ENCODE data around the gene RBM5. TPM values are rescaled to one million over a fixed set of nuclear protein-coding genes. Genes with fewer than 3 reads are reported as not detected.

The RBM5 gene
- polyA plus RNA-seq, 1 experiment: 205 TPM

DNA sequence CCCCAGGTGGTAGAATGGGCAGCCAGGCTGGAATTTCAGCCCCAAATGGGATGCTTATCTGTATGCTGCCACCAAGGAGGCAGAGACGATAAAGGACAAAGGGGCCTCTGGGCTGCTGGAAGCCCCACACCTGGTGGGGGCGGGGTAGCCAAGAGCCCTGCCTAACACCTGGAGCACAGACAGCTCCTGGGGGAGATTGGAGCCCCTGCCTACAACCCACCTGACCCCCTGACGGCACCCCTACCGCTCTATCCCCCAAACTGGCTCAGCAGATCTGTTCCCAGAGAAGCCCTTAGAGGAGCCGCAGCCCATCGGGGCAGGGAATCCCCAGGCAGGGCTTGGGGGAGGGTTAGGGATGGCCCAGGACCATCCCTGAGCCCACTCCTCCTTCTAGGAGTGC, 50.6 kb downstream of the RBM5 start:
- no peaks in the 10 kb centered on the region for H3K36me3 ChIP-seq (ENCODE audit: control insufficient read depth, insufficient read depth, low read length)
- TF ChIP-seq, protein P1, sequence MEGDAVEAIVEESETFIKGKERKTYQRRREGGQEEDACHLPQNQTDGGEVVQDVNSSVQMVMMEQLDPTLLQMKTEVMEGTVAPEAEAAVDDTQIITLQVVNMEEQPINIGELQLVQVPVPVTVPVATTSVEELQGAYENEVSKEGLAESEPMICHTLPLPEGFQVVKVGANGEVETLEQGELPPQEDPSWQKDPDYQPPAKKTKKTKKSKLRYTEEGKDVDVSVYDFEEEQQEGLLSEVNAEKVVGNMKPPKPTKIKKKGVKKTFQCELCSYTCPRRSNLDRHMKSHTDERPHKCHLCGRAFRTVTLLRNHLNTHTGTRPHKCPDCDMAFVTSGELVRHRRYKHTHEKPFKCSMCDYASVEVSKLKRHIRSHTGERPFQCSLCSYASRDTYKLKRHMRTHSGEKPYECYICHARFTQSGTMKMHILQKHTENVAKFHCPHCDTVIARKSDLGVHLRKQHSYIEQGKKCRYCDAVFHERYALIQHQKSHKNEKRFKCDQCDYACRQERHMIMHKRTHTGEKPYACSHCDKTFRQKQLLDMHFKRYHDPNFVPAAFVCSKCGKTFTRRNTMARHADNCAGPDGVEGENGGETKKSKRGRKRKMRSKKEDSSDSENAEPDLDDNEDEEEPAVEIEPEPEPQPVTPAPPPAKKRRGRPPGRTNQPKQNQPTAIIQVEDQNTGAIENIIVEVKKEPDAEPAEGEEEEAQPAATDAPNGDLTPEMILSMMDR (IDR thresholded peaks at IDR 0.05; ENCODE audit: insufficient read depth, low read depth, low read length): no peak
- CTCF ChIA-PET: interaction anchor here (0.8 to 2.4 kb wide), 6 partner anchors 13 to 79 kb away, joined by 3 to 7 read pairs (median 4); no protein-coding TSS in a partner anchor
- no peak overlapping the region for H3K4me3 ChIP-seq (ENCODE audit: low read depth, low read length)
- no peak for DNase-seq (ENCODE audit: low read depth)
- POLR2A ChIA-PET: no interaction called here
- no peaks in the 10 kb centered on the region for H3K27me3 ChIP-seq (ENCODE audit: control insufficient read depth, insufficient read depth, low read length)

DNA sequence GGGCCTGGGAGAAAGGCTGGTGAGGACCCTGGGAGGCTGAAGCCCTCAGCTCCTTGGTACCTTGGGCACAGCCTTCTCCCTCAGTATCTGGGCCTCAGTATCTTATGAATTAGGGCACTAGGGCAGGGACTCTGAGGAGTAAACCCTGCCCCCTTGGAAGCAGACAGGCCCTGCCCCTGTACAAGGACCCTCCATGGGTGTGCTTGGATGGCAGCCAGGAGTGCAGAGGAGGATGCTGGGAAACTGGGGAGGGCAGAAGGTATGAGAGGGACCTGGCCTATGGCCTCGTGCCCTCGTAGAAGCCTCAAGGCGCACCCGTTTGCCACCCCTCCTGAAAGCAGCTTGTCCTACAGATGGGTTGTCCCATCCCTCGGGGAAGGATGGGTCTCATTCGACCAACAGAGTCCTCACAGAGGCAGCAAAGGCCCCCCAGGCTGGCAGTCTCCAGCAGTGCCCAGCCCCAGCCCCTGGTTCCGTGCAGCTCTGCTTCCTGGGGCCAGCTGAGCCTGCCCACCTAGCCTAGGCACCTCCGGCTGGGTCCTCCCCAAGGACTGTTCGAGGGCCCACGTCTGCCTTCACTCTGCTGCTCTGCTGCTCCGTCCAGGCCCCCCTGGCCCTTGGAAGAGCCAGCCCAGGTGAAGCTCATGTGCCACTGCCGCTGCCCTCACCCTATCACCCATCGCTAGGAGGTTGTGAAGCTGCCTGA, 51.2 kb downstream of the RBM5 start:
- TF ChIP-seq, protein P1 (IDR thresholded peaks at IDR 0.05; ENCODE audit: insufficient read depth, low read depth, low read length): no peak
- ChIA-PET CTCF (interaction anchor here (0.8 to 1.4 kb wide), 5 partner anchors 13 to 79 kb away, joined by 3 to 7 read pairs (median 3); no protein-coding TSS in a partner anchor), POLR2A (no interaction called here)
- no peak for DNase-seq (ENCODE audit: low read depth)
- Histone ChIP-seq H3K36me3 (ENCODE audit: control insufficient read depth, insufficient read depth, low read length) (no peaks in the 10 kb centered on the region), H3K27me3 (ENCODE audit: control insufficient read depth, insufficient read depth, low read length) (no peaks in the 10 kb centered on the region), H3K4me3 (ENCODE audit: low read depth, low read length) (no peak overlapping the region)

DNA sequence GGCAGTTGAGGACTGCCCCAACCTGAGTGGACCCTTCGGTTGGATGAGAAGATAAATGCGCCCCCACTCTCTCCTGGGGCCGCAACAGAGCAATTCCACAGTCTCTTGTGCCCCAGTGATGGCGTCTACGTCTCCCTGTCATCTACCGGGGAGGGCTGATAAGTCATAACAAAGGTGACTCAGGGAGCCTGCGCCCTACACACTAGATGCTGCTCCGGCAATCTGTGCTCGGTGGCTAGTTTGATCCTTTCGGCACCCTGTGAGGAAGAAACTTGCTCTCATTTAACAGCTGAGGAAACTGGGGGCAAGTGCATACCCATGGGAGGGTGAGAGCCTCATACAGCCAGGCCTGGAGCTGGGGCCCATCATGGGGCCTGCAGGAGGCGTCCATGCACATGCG, 52.3 kb downstream of the RBM5 start:
- ChIA-PET POLR2A (no interaction called here), CTCF (no interaction called here)
- TF ChIP-seq, protein P1 (IDR thresholded peaks at IDR 0.05; ENCODE audit: insufficient read depth, low read depth, low read length): no peak
- Histone ChIP-seq H3K36me3 (ENCODE audit: control insufficient read depth, insufficient read depth, low read length) (no peaks in the 10 kb centered on the region), H3K27me3 (ENCODE audit: control insufficient read depth, insufficient read depth, low read length) (no peaks in the 10 kb centered on the region), H3K4me3 (ENCODE audit: low read depth, low read length) (no peak overlapping the region)
- DNase-seq (ENCODE audit: low read depth): no peak

DNA sequence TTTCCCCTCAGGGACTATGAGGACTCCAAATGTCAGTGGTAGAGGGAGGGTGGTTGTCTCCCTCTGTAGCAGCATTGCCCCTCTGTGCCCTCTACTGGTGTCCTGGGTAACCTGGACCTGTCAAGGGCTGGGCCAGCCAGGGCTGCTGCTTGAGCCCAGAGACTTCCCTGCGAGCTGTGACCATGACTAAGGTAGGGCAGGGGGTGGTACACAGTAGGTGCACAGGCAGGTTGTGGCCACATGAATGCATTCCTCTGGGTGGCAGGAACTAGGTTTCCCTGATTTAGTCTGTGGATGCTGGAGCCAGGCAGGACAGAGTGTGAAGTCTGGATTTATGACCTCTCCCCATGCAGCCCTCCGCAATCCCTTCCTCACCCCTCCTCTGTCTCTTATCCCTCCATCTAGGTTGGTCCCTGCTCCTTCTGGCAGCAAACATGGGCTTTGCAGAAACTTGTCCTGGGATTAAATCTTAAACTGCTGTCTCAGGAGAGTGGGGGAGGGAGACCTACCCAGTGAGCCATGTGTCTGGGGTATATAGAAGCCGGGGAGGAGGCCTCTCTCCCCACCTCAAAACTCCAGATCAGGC, 57.7 kb downstream of the RBM5 start:
- POLR2A ChIA-PET: no interaction called here
- DNase-seq (ENCODE audit: low read depth): no peak
- no peak overlapping the region for H3K4me3 ChIP-seq (ENCODE audit: low read depth, low read length)
- TF ChIP-seq, protein P1 (IDR thresholded peaks at IDR 0.05; ENCODE audit: insufficient read depth, low read depth, low read length): peak; percentile 20; the same call in 1 of the 2 replicates
- no peaks in the 10 kb centered on the region for H3K36me3 ChIP-seq (ENCODE audit: control insufficient read depth, insufficient read depth, low read length)
- CTCF ChIA-PET: no interaction called here
- H3K27me3 ChIP-seq (ENCODE audit: control insufficient read depth, insufficient read depth, low read length): no peaks in the 10 kb centered on the region

DNA sequence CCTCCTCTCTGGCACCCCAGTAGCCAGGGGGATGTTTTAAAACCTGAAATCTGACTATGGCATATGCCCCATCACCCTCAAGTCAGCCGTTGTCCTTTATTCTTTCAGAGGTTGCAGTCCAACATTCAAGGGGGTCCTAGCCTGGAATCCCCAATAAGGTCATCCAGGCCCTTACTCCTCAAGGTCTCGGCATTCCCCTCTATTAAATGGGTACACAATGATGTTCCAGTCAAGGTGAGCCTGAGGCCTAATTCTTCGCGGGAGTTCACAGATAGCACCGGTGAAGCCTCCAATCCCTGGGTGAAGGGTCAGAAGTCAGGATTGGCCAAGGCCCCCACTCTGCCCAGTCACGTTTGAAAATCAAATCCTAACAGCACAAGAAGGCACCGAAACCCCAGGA, 58.3 kb downstream of the RBM5 start:
- TF ChIP-seq, protein P1 (IDR thresholded peaks at IDR 0.05; ENCODE audit: insufficient read depth, low read depth, low read length): no peak
- POLR2A ChIA-PET: no interaction called here
- DNase-seq (ENCODE audit: low read depth): no peak
- H3K36me3 ChIP-seq (ENCODE audit: control insufficient read depth, insufficient read depth, low read length): no peaks in the 10 kb centered on the region
- H3K4me3 ChIP-seq (ENCODE audit: low read depth, low read length): no peak overlapping the region
- no peaks in the 10 kb centered on the region for H3K27me3 ChIP-seq (ENCODE audit: control insufficient read depth, insufficient read depth, low read length)
- CTCF ChIA-PET: interaction anchor here (1.4 kb wide), 1 partner anchor 10 kb away, joined by 5 read pairs; no protein-coding TSS in a partner anchor

Measured in BJ (cell line).